NOMO-1 treated with DMSO at 0.1 percent for 48 hours (cell line): ENCODE results near the gene RTP5.

Source experiments
- DNase-seq: peaks from one replicate; lab custom pipeline; 2025; ENCODE audit not compliant: unreplicated experiment; lab: John Stamatoyannopoulos, UW

The RTP5 gene

GRCh38 chr2:241886840-241887447 is 17.4 kb downstream of the RTP5 start:
- no peak for DNase-seq

GRCh38 chr2:241887806-241888522 is 18.4 kb downstream of the RTP5 start:
- DNase-seq = no peak

DNA sequence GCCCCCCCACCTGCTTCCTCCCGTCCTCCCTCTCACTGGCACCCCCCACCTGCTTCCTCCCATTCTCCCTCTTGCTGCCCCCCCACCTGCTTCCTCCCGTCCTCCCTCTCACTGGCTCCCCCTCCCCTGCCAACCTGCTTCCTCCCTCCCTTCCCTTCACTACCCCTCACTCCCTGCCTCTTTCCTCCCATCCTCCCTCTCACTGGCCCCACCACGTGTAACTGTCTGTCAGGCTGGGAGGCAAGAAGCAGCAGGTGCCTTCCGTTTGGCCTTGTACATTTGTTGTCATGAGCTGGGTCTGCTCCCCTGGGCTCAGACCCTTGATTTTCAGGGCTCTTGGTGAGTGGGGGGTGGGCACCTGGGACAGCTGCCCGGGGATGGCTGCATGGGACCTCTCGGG is 19.1 kb downstream of the RTP5 start:
- DNase-seq = no peak

- no peak for DNase-seq
These were observed 21.2 kb downstream of the RTP5 start for GRCh38 chr2:241890524-241891235.

DNA sequence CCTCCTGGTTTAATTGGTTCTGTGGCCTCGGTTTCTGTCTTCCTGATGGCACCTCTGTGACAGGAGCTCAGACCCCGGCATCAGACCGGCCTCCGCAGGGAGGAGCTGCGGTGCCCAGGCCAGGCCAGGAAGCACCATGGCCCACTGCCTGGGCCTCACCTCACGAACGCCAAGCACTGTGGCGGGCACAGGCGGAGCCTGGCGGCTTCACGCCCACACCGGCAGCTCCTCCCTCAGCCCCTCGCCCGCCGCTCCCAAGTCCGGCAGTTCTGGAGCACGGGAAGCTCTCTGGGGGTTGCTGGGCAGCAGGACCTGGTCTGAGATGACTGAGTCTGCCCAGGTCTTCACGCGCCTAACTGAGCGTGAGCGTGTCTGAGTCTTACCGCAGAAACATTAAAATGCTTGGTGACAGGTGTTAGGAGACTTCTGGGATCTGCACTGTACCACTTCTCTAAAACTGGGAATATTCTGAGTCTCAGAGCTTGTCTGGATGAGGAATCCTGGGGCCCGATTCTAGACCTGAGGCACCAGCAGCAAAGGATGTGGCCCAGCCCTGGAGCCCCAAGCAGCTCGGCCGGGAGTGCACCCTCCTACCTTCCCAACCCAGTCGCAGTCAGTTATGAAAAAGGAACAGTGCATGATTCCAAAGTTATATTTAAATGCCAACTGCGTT is 21.9 kb downstream of the RTP5 start:
- DNase-seq = no peak

GRCh38 chr2:241891988-241892298 is 22.4 kb downstream of the RTP5 start:
- DNase-seq = no peak

GRCh38 chr2:241892299-241893137 is 23.0 kb downstream of the RTP5 start:
- no peak for DNase-seq

DNA sequence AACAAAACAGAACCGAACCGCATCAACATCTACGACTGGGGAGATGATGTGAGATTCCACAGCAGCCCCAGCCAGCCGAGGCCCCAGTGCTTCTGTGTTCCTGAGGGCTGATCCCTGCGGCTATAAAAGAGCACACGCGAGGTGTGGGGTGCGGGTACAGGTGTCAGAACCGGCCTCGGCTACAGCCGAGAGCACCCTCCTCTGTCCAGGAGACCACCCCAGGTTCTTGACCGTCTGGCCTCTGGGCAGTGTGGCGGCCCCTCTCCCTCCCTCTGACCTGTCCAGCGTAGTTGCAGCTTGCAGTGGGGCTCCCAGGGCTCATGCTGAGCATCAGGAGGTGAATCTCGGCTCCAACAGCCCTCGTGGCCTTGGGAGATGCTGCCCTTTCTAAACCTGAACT is 23.7 kb downstream of the RTP5 start:
- no peak for DNase-seq

- no peak for DNase-seq
These were observed 24.6 kb downstream of the RTP5 start for GRCh38 chr2:241894056-241894641.

- no peak for DNase-seq
These were observed 25.3 kb downstream of the RTP5 start for GRCh38 chr2:241894681-241895426.

- DNase-seq = no peak
These were observed 25.8 kb downstream of the RTP5 start for GRCh38 chr2:241895427-241895711.

DNA sequence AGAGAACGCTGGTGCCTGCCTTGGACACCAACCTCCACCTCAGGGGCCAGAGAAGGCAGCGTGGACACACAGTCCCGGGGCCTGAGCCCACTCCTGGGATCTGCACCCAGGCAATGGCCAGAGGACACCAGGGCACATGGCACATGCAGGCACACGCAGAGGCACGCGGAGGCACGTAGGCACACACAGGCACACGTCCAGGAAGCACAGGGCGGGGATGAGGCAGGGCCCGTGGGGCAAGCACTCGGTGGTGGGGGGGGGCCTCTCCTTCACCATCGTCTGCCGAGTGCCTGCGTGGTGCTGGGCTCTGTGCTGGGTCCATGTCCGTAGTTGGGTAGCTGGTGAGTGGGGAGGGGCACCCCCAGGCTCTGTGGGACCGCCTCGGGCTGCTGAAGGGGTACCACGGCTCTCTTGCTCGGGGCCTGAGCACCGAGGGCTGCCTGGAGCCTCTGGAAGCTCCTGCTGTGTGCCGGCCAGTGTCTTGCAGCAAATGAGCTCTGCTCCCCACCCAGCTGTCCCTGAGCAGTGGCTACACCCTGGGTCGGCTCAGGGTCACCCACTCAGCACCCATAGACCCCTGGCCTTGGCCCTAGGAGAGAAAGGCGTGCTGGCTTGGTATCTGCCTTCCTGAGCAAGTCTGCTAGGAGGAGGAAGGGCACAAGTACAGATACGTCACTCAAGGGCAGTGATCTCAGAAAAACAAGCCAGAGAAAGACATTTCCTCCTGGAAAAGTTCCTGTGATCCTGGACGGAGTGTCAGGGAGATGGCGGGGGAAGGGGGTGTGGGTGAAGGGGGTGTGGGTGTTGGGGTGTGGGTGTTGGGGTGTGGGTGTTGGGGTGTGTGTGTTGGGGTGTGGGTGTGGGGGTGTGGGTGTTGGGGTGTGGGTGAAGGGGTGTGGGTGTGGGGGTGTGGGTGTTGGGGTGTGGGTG is 26.4 kb downstream of the RTP5 start:
- no peak for DNase-seq

- DNase-seq = no peak
These were observed 27.2 kb downstream of the RTP5 start for GRCh38 chr2:241896746-241897201.

DNA sequence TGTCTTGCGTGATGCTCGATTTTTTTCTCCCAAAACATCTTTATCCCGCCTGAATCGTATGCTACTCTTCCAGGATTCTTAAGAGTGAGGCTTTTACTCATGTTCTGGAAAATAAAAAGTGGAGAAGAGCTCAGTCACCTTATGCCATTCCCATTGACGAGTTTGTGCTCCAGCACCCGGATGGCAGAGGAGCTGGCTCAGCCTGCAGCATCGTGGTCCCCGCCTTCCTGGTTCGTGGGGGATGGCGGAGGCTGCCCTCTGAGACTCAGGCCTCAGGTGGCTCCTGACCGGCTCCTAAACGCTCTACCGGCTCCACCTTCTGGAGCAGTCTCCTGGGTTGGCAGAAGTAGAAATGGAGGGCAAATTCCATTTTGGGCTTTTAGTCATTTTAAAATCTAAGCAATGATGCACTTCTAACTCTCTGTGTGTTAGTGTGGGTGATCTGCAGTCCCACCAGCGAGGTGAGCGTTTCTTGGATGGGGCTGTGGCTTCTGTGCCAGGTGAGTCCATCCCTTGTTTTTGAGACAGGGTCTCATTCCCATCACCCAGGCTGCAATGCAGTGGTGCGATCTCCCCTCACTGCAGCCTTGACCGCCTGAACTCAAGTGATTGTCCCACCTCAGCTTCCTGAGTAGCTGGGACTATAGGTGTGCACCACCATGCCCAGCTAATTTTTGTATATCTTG is 27.8 kb downstream of the RTP5 start:
- no peak for DNase-seq

GRCh38 chr2:241898463-241899270 is 29.1 kb downstream of the RTP5 start:
- DNase-seq = no peak

- DNase-seq = no peak
These were observed 30.9 kb downstream of the RTP5 start for GRCh38 chr2:241900251-241901017.

DNA sequence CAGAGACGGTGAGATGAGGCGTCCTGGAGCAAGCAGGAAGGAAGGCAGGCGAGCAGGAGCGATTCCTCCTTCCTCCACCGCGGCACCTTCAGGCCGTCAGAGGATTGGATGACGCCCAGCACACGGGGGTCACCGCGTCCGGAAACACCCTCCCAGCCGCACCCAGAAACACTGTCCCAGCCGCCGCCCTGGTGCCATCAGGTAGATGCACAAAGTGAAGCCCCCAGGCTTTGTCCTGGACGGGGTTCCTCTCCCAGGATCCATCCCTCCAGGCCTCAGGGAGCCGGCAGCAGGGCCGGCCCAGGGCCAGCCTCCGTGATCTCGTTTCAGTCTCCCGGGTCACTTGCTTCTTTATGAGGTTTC is 31.5 kb downstream of the RTP5 start:
- no peak for DNase-seq
